WERI-Rb-1 (cell line): ENCODE measurements around the gene BTN2A1.

Experiments used
- DNase-seq: peaks from one replicate; pipeline ENCODE4 v3.0.0-alpha.2; 2020
- H3K27ac ChIP-seq: fragments of 250-450 bp; sonication (Bioruptor Pico); 2 replicates; pipeline ENCODE4 v1.5.1; 2020; ENCODE audit warnings: mild to moderate bottlenecking, moderate library complexity
- H3K27me3 ChIP-seq: fragments of 250-450 bp; sonication (Bioruptor Pico); 2 replicates; pipeline ENCODE4 v1.5.1; 2021; ENCODE audit warnings: mild to moderate bottlenecking, low read depth, moderate library complexity; ENCODE audit not compliant: insufficient read depth, severe bottlenecking
- H3K36me3 ChIP-seq: fragments of 250-450 bp; sonication (Bioruptor Pico); 2 replicates; pipeline ENCODE4 v1.5.1; 2020; ENCODE audit warnings: mild to moderate bottlenecking, moderate library complexity
- H3K4me3 ChIP-seq: 2 replicates; pipeline ENCODE4 v1.5.1; 2011; ENCODE audit warnings: low read depth, mild to moderate bottlenecking, control low read depth, low read length
- H3K9me3 ChIP-seq: fragments of 250-450 bp; sonication (Bioruptor Pico); 2 replicates; pipeline ENCODE4 v1.5.1; 2021; ENCODE audit warnings: mild to moderate bottlenecking, moderate library complexity; ENCODE audit not compliant: severe bottlenecking
- TF ChIP-seq, protein P1 (sequence below): IDR thresholded peaks from 2 replicates; pipeline ENCODE4 v1.5.1; 2011; ENCODE audit warnings: low read depth, mild to moderate bottlenecking, control low read depth, inconsistent platforms, low read length

Gene BTN2A1

GRCh38 chr6:26468829-26469228, 11.1 kb downstream of the BTN2A1 start:
- peaks cover 56% of the 10 kb centered on the region for H3K36me3 ChIP-seq
- peaks cover 13% of the 10 kb centered on the region for H3K9me3 ChIP-seq
- no peak overlapping the region for H3K27ac ChIP-seq
- no peaks in the 10 kb centered on the region for H3K27me3 ChIP-seq
- TF ChIP-seq, protein P1, sequence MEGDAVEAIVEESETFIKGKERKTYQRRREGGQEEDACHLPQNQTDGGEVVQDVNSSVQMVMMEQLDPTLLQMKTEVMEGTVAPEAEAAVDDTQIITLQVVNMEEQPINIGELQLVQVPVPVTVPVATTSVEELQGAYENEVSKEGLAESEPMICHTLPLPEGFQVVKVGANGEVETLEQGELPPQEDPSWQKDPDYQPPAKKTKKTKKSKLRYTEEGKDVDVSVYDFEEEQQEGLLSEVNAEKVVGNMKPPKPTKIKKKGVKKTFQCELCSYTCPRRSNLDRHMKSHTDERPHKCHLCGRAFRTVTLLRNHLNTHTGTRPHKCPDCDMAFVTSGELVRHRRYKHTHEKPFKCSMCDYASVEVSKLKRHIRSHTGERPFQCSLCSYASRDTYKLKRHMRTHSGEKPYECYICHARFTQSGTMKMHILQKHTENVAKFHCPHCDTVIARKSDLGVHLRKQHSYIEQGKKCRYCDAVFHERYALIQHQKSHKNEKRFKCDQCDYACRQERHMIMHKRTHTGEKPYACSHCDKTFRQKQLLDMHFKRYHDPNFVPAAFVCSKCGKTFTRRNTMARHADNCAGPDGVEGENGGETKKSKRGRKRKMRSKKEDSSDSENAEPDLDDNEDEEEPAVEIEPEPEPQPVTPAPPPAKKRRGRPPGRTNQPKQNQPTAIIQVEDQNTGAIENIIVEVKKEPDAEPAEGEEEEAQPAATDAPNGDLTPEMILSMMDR = no peak
- no peak for DNase-seq
- no peak overlapping the region for H3K4me3 ChIP-seq

GRCh38 chr6:26470643-26471042, 12.9 kb downstream of the BTN2A1 start:
- Histone ChIP-seq H3K4me3 (no peak overlapping the region), H3K9me3 (peaks cover 13% of the 10 kb centered on the region), H3K27me3 (no peaks in the 10 kb centered on the region), H3K27ac (no peak overlapping the region), H3K36me3 (peaks cover 40% of the 10 kb centered on the region)
- TF ChIP-seq, protein P1 = no peak
- DNase-seq = no peak

GRCh38 chr6:26471970-26472369, 14.2 kb downstream of the BTN2A1 start:
- no peak overlapping the region for H3K4me3 ChIP-seq
- H3K9me3 ChIP-seq = peaks cover 13% of the 10 kb centered on the region
- H3K27ac ChIP-seq = no peak overlapping the region
- TF ChIP-seq, protein P1 = no peak
- no peak for DNase-seq
- H3K36me3 ChIP-seq = peaks cover 26% of the 10 kb centered on the region
- H3K27me3 ChIP-seq = no peaks in the 10 kb centered on the region

DNA sequence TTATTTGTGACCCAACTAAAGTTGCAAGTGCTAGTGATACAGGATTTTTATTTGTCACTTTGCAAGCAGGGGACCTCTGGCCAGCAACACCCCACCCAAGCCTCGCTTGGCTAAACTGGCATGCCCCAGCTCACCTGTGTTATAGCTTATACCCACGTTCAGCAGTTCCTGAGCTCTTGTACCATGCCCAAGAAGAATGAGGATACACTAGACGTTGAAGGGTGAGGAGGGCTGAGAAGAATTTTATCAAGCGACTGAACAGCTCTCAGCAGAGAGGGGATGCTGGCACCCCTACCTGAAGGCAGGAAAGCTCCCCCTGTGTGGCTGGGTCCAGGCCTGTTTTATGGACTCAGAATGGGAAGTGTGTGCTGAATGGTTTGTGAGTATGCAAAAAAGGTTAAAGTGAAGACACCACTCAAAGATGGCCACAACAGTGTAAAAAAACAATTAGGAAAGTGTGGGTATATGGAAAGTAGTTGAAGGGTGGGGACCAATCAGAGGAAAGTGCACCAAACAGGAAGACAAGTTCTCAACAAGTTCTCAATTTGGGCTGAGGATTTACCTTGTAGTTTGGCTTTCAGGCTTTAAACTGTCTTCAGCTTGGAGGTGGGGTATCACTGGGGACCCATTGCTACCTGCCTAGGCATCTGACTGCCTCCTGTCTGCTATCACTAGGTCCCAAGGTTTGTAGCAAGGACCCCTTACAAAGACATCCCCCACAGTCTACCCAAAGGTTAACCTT, 15.0 kb downstream of the BTN2A1 start:
- H3K36me3 ChIP-seq = peaks cover 19% of the 10 kb centered on the region
- H3K4me3 ChIP-seq = no peak overlapping the region
- H3K27me3 ChIP-seq = no peaks in the 10 kb centered on the region
- H3K27ac ChIP-seq = no peak overlapping the region
- TF ChIP-seq, protein P1 = no peak
- no peak for DNase-seq
- peaks cover 13% of the 10 kb centered on the region for H3K9me3 ChIP-seq

DNA sequence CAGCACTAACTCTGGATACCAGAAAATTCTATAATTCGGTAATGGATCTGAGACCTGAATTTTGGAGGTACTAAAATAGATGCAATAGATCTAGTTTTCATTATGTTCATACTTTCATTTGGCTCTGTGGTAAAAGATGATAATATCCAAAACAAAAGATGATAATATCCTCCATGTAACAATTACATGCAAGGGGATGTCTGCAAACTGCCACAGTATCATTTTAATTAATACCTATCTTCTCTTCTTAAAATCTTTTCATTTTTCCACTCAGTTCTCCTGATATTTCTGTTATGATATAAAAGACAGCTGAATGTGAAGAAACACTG, 15.6 kb downstream of the BTN2A1 start:
- Histone ChIP-seq H3K27me3 (no peaks in the 10 kb centered on the region), H3K27ac (peak overlapping the region; percentile 78), H3K9me3 (peaks cover 13% of the 10 kb centered on the region), H3K36me3 (peaks cover 12% of the 10 kb centered on the region; the same call in 1 of the 2 replicates), H3K4me3 (peak overlapping the region; percentile 70)
- DNase-seq = no peak
- TF ChIP-seq, protein P1 = no peak
